ENCODE data around the gene PAX8. TPM values are rescaled to one million over a fixed set of nuclear protein-coding genes. Genes with fewer than 3 reads are reported as not detected.
"Not testable (repeated sequence)": the region's sequence is repeated elsewhere in the genome, so short reads cannot be mapped to it uniquely, and the experiment has no call there.

PAX8 gene
- total and polyA plus RNA-seq, 11 donors, result 0.44 to 2.3 (median 0.53) TPM; not detected in 4

DNA sequence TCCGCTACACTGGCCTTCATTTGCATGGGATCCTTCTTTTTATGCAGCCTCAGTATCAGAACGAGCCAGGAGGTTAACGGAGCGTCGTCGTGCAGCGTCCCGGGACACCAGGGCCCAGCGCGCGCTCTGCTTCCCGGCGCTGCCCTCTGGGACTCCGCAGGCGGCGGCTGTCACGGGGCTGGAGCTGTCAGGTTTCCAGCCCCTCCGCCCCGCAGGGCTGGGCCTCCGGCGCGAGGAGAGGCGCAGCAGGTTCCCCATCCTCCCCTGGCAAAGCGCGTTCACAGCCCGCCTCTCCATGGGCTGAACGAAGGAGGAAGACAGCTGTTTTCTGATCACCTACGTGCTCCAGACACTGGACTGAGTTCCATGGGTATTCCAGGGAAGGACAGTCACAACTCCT, 12.5 kb upstream of the PAX8 start:
- H3K27ac ChIP-seq, result no peak overlapping the region
- no peak for TF ChIP-seq CTCF (IDR thresholded peaks at IDR 0.05)
- no peak for TF ChIP-seq POLR2A (IDR thresholded peaks at IDR 0.05)
- H3K27me3 ChIP-seq, result peaks cover 0 to 5% (median 0%) of the 10 kb centered on the region in 9 donors
- peak in 1 of 5 donors; percentile 55 for DNase-seq
- peaks cover 0 to 10% (median 0%) of the 10 kb centered on the region in 12 donors for H3K4me1 ChIP-seq
- peak in 3 of 4 donors; percentile 47 to 70 (median 63) for ATAC-seq
- no peaks in the 10 kb centered on the region for H3K36me3 ChIP-seq
- no peaks in the 10 kb centered on the region for H3K9me3 ChIP-seq
- WGBS, 4 donors, result 2 to 7% (median 6%) methylated on average over 8 to 28 of the region's 28 CpGs
- H3K4me3 ChIP-seq, result no peak overlapping the region
- intact Hi-C loops (cut with DNase I), result no loop called here

DNA sequence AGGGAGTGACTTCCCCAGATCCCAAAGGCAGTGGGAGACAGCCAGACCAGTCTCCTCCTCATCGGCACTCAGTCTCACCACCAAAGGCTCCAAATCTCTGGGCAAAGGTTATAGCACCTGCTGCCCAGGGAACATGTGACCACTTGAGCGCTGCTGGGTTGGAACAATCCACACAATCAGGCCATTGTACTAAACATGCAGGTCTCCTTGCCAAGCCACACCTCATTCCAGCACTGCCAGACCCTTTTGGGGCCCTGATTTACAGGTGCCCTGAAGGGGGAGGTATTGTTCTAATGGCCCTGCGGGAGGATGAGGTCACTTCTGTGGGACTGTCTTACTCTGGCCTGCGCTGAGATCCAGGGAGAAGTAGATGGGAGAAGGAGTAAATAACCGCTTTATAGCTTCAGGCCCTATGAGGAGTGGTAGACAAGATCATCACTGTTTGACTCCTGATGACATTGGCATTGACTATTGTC, 10.0 kb upstream of the PAX8 start:
- peaks cover 0 to 17% (median 2%) of the 10 kb centered on the region in 12 donors for H3K4me1 ChIP-seq
- H3K4me3 ChIP-seq; H3K9me3 ChIP-seq; H3K27ac ChIP-seq; H3K27me3 ChIP-seq; H3K36me3 ChIP-seq; DNase-seq; intact Hi-C loops (cut with DNase I): not testable (repeated sequence)
- ATAC-seq, result peak; percentile 18 to 51 (median 45)
- WGBS, 4 donors, result 64 to 82% (median 68%) methylated on average over 3 to 5 of the region's 5 CpGs

DNA sequence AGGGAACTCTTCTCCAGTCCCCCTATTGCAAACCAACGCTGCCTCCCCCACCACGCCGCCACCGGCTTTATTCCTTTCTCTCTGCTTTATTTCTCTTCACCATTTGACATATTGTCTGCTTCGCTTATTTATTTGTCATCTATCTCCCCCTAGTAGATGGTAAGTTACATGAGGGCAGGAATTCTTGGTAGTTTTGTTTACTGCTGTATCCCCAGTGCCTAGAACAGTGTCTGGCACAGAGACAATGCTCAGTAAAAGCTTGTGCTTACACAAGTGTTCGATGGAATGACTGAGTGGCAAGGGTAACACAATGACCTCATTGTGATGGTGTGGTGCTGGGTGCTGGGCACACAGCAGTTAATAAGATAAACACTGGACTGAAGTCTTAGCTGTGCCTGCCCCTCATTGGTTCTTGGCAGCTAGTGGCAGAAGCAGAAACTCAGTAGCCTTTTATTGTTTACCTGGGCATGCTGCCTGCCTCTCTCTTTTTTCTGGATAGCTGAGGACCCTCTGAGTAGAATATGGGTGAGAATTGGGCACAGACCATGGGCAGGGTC, 9.5 kb upstream of the PAX8 start:
- H3K27me3 ChIP-seq; H3K36me3 ChIP-seq; ATAC-seq; DNase-seq; H3K27ac ChIP-seq; H3K4me3 ChIP-seq; intact Hi-C loops (cut with DNase I); H3K9me3 ChIP-seq: not testable (repeated sequence)
- H3K4me1 ChIP-seq, result peaks cover 0 to 22% (median 7%) of the 10 kb centered on the region in 12 donors
- WGBS, 4 donors, result 29 to 47% (median 39%) methylated on average over 4 to 6 of the region's 6 CpGs

GRCh38 chr2:113285816-113286215, 7.1 kb upstream of the PAX8 start:
- H3K9me3 ChIP-seq, result no peaks in the 10 kb centered on the region
- intact Hi-C loops (cut with DNase I), result no loop called here
- peaks cover 0 to 23% (median 9%) of the 10 kb centered on the region in 12 donors for H3K4me1 ChIP-seq
- TF ChIP-seq CTCF (IDR thresholded peaks at IDR 0.05) (no peak), POLR2A (IDR thresholded peaks at IDR 0.05) (no peak)
- ATAC-seq, result no peak
- H3K27ac ChIP-seq, result no peak overlapping the region
- no peak overlapping the region for H3K4me3 ChIP-seq
- no peak for DNase-seq
- H3K27me3 ChIP-seq, result peaks cover 0 to 7% (median 0%) of the 10 kb centered on the region in 9 donors
- 83 to 97% (median 90%) methylated on average over 3 of the region's 3 CpGs for WGBS, 4 donors
- no peaks in the 10 kb centered on the region for H3K36me3 ChIP-seq

DNA sequence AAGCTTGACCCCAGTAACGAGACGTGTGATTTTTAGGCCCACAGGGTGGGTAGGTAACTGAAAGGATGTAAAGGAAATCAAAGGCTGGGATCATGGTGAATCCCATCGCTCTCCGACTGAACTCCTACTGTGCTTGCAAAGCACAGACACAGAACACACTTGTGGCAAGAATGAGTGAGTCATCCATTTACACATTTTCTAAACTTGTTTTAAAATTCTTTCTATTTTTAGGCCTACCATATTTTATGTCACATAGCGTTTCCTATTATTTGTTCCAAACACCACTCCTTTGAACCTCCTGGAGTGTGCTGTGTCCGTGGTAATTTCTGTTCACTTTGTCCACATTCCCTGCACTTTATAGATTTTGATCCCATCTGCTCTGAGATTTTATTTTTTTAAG, 6.3 kb upstream of the PAX8 start:
- not testable (repeated sequence) for H3K27ac ChIP-seq

GRCh38 chr2:113284476-113284875, 5.8 kb upstream of the PAX8 start:
- H3K4me3 ChIP-seq, result no peak overlapping the region
- intact Hi-C loops (cut with DNase I), result no loop called here
- H3K27me3 ChIP-seq, result peaks cover 0 to 7% (median 0%) of the 10 kb centered on the region in 9 donors
- no peak for ATAC-seq
- no peaks in the 10 kb centered on the region for H3K9me3 ChIP-seq
- H3K4me1 ChIP-seq, result peaks cover 0 to 23% (median 9%) of the 10 kb centered on the region in 12 donors
- no peak for TF ChIP-seq POLR2A (IDR thresholded peaks at IDR 0.05)
- no peak for TF ChIP-seq CTCF (IDR thresholded peaks at IDR 0.05)
- DNase-seq, result no peak
- 60 to 100% (median 84%) methylated on average over 1 of the region's 1 CpG for WGBS, 4 donors
- H3K36me3 ChIP-seq, result no peaks in the 10 kb centered on the region
- peak overlapping the region in 5 of 12 donors; percentile 27 to 69 (median 57) for H3K27ac ChIP-seq

More for the DNA sequence above, 6.3 kb upstream of the PAX8 start:
- H3K27me3 ChIP-seq; H3K9me3 ChIP-seq; H3K4me3 ChIP-seq; H3K36me3 ChIP-seq; ATAC-seq; DNase-seq; intact Hi-C loops (cut with DNase I): not testable (repeated sequence)
- WGBS, 4 donors, result 83 to 87% (median 85%) methylated on average over 6 of the region's 6 CpGs
- H3K4me1 ChIP-seq, result peaks cover 0 to 23% (median 9%) of the 10 kb centered on the region in 12 donors

Measured in heart left ventricle (tissue), 16 donors.